CD4-positive, alpha-beta T cell treated with Interleukin-12 subunit alpha and Interleukin-12 subunit beta, for 1 hour (primary cell): ENCODE data around the gene KCNH1.

Experiments used
- DNase-seq: peaks from one replicate; pipeline ENCODE4 v3.0.0-alpha.2; 2020

Gene KCNH1

GRCh38 chr1:210916548-210916947 lies 217.4 kb downstream of the KCNH1 start:
- no peak for DNase-seq

GRCh38 chr1:210915890-210916507 lies 217.9 kb downstream of the KCNH1 start:
- no peak for DNase-seq

- DNase-seq, result no peak
Measured at GRCh38 chr1:210912752-210913151, 221.2 kb downstream of the KCNH1 start.

GRCh38 chr1:210910020-210910575 lies 223.8 kb downstream of the KCNH1 start:
- DNase-seq, result no peak

- DNase-seq, result no peak
Measured at GRCh38 chr1:210908791-210909190, 225.2 kb downstream of the KCNH1 start.

- DNase-seq, result no peak
Measured at GRCh38 chr1:210908257-210908656, 225.7 kb downstream of the KCNH1 start.

- DNase-seq, result no peak
Measured at GRCh38 chr1:210907251-210907805, 226.6 kb downstream of the KCNH1 start.

GRCh38 chr1:210905944-210906453 lies 227.9 kb downstream of the KCNH1 start:
- DNase-seq, result no peak

- no peak for DNase-seq
Measured at GRCh38 chr1:210905365-210905904, 228.5 kb downstream of the KCNH1 start.

GRCh38 chr1:210901981-210902770 lies 231.8 kb downstream of the KCNH1 start:
- DNase-seq, result no peak

- DNase-seq, result no peak
Measured at GRCh38 chr1:210900820-210901219, 233.1 kb downstream of the KCNH1 start.

GRCh38 chr1:210900079-210900478 lies 233.9 kb downstream of the KCNH1 start:
- DNase-seq, result no peak

GRCh38 chr1:210899676-210900075 lies 234.3 kb downstream of the KCNH1 start:
- no peak for DNase-seq

GRCh38 chr1:210898473-210898872 lies 235.5 kb downstream of the KCNH1 start:
- DNase-seq, result no peak

GRCh38 chr1:210883821-210884220 lies 250.1 kb downstream of the KCNH1 start:
- no peak for DNase-seq

- DNase-seq, result no peak
Measured at GRCh38 chr1:210882414-210883221, 251.3 kb downstream of the KCNH1 start.

- DNase-seq, result no peak
Measured at GRCh38 chr1:210878564-210878963, 255.4 kb downstream of the KCNH1 start.

- no peak for DNase-seq
Measured at GRCh38 chr1:210876275-210876674, 257.7 kb downstream of the KCNH1 start.

GRCh38 chr1:210866532-210866931 lies 267.4 kb downstream of the KCNH1 start:
- DNase-seq, result no peak

GRCh38 chr1:210857705-210858104 lies 276.2 kb downstream of the KCNH1 start:
- no peak for DNase-seq

GRCh38 chr1:210857146-210857663 lies 276.7 kb downstream of the KCNH1 start:
- no peak for DNase-seq

- no peak for DNase-seq
Measured at GRCh38 chr1:210855440-210855839, 278.5 kb downstream of the KCNH1 start.
